ENCODE measurements around the gene COL2A1. TPM values are rescaled to one million over a fixed set of nuclear protein-coding genes. Genes with fewer than 3 reads are reported as not detected.

The COL2A1 gene
- total RNA-seq, 3 donors from 2014 or later (not counting 1 experiment from before 2014, with no cell fraction given): not detected

DNA sequence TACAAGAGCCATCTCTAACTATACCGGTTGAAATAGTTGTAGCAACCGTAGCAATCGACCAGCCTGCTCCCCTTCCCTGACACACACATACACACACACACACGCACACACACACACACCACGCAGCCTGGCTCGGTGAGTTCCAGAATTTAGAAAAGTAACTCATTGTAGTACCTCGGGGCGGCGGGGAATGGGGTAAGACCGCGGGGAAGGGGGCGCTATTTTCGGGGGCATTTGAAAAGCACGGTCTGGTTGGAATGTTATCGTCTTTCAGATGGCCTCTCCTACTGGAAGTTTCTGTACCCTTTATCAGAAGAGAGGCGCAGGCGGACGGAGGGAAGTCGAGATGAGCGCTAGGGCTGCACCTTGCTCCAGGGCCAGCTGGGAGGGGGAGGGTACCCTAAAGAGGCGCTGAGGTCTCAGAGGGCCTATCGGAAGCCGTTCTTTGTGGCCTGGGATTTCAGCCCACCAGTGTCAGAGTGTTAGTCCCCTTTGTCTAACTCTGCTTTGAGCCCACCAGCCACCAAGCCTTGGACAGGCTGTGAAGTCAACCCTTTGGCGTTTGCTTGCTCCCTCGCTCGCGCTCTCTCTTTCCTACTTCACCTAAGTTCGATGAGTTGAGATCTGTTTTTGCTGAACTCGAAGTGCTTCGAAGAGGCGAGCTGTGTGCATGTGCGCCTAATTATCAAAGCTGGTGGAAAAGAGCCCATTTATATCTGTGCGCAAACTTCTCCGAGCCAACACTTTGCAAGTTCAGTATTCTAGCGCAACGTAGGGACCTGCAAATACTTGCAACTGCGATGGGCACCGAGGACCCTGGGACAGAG, 837 bp downstream of the COL2A1 start:
- intact Hi-C loops (cut with micrococcal nuclease): no loop called here
- Mint-ChIP-seq H3K36me3 (no peaks in the 10 kb centered on the region), H3K9me3 (no peaks in the 10 kb centered on the region), H3K27ac (no peak overlapping the region), H3K27me3 (ENCODE audit: low read depth in 2 of 2) (peaks cover 78 to 87% of the 10 kb centered on the region in 2 donors), H3K4me3 (peak overlapping the region; percentile 65), H3K4me1 (peaks cover 14 to 15% of the 10 kb centered on the region in 2 donors)
- Histone ChIP-seq H3K27me3 (ENCODE audit: control insufficient read depth, insufficient read depth, low read length) (peaks cover 67% of the 10 kb centered on the region), H3K4me1 (ENCODE audit: control insufficient read depth, insufficient read depth, low read length) (peaks cover 43% of the 10 kb centered on the region), H3K36me3 (ENCODE audit: control insufficient read depth, insufficient read depth, low read length) (no peaks in the 10 kb centered on the region), H3K27ac (ENCODE audit: low read length) (no peak overlapping the region), H3K4me3 (ENCODE audit: low read length) (no peak overlapping the region), H3K9me3 (ENCODE audit: control insufficient read depth, insufficient read depth, low read length) (no peaks in the 10 kb centered on the region)
- WGBS (ENCODE audit: insufficient coverage): 6% methylated on average over 38 of the region's 38 CpGs
- DNase-seq (peak in 1 of 2 donors; percentile 38), ATAC-seq (no peak)
- TF ChIP-seq, protein P1, sequence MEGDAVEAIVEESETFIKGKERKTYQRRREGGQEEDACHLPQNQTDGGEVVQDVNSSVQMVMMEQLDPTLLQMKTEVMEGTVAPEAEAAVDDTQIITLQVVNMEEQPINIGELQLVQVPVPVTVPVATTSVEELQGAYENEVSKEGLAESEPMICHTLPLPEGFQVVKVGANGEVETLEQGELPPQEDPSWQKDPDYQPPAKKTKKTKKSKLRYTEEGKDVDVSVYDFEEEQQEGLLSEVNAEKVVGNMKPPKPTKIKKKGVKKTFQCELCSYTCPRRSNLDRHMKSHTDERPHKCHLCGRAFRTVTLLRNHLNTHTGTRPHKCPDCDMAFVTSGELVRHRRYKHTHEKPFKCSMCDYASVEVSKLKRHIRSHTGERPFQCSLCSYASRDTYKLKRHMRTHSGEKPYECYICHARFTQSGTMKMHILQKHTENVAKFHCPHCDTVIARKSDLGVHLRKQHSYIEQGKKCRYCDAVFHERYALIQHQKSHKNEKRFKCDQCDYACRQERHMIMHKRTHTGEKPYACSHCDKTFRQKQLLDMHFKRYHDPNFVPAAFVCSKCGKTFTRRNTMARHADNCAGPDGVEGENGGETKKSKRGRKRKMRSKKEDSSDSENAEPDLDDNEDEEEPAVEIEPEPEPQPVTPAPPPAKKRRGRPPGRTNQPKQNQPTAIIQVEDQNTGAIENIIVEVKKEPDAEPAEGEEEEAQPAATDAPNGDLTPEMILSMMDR (IDR thresholded peaks at IDR 0.05): no peak

DNA sequence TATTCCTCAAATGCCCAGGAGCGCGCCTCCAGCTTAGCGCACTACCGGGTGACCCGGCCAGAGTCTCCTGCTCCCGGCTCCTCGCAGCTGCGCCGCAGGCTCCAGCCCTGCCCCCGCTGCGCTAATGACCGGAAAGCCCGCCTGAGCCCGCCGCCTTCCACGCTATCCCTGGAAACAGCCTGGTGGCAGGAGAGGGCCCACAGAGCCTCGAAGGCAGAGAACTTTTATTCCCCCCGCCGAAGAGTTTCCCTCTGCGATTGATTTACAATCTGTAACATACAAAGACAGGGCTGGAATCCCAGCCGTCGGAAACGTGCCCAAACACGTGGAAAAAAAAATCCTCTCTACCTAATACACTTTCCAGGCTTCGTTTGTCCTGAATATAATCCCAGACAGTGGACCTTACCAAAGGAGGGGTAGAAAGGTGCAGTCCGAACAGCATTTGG, 1.5 kb downstream of the COL2A1 start:
- no peak for DNase-seq
- Histone ChIP-seq H3K36me3 (ENCODE audit: control insufficient read depth, insufficient read depth, low read length) (no peaks in the 10 kb centered on the region), H3K27ac (ENCODE audit: low read length) (no peak overlapping the region), H3K27me3 (ENCODE audit: control insufficient read depth, insufficient read depth, low read length) (peaks cover 66% of the 10 kb centered on the region), H3K9me3 (ENCODE audit: control insufficient read depth, insufficient read depth, low read length) (no peaks in the 10 kb centered on the region), H3K4me3 (ENCODE audit: low read length) (no peak overlapping the region), H3K4me1 (ENCODE audit: control insufficient read depth, insufficient read depth, low read length) (peaks cover 43% of the 10 kb centered on the region)
- 6% methylated on average over 26 of the region's 26 CpGs for WGBS (ENCODE audit: insufficient coverage)
- Mint-ChIP-seq H3K9me3 (no peaks in the 10 kb centered on the region), H3K27ac (no peak overlapping the region), H3K4me1 (peaks cover 14 to 15% of the 10 kb centered on the region in 2 donors), H3K27me3 (ENCODE audit: low read depth in 2 of 2) (peaks cover 81 to 87% of the 10 kb centered on the region in 2 donors), H3K36me3 (no peaks in the 10 kb centered on the region), H3K4me3 (peak overlapping the region; percentile 25)
- intact Hi-C loops (cut with micrococcal nuclease): no loop called here
- ATAC-seq: no peak
- TF ChIP-seq, protein P1 (IDR thresholded peaks at IDR 0.05): no peak

DNA sequence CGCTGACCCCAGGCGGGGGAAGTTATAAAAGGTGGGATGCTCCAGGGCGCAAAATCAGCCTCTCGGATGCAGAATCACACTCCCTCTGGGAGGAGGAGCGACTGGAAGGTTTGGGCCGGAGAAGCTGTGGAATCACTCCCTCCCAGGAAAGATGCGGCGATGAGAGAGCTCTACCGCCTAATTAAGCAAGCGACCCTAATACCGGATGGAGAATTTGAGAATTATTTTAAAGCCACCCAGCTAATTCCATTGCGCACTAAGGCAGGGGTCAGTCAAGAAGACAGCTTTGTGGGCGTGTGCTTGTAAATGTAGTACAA, 1.9 kb downstream of the COL2A1 start:
- no peaks in the 10 kb centered on the region for H3K9me3 Mint-ChIP-seq
- WGBS (ENCODE audit: insufficient coverage): 7% methylated on average over 13 of the region's 13 CpGs
- Histone ChIP-seq H3K27ac (ENCODE audit: low read length) (no peak overlapping the region), H3K27me3 (ENCODE audit: control insufficient read depth, insufficient read depth, low read length) (peaks cover 67% of the 10 kb centered on the region), H3K4me3 (ENCODE audit: low read length) (no peak overlapping the region), H3K9me3 (ENCODE audit: control insufficient read depth, insufficient read depth, low read length) (no peaks in the 10 kb centered on the region), H3K36me3 (ENCODE audit: control insufficient read depth, insufficient read depth, low read length) (no peaks in the 10 kb centered on the region), H3K4me1 (ENCODE audit: control insufficient read depth, insufficient read depth, low read length) (peaks cover 43% of the 10 kb centered on the region)
- no peak for ATAC-seq
- no peak for DNase-seq
- TF ChIP-seq, protein P1 (IDR thresholded peaks at IDR 0.05): no peak
- no peak overlapping the region for H3K27ac Mint-ChIP-seq
- peak overlapping the region; percentile 71 for H3K4me3 Mint-ChIP-seq
- intact Hi-C loops (cut with micrococcal nuclease): no loop called here
- no peaks in the 10 kb centered on the region for H3K36me3 Mint-ChIP-seq
- H3K27me3 Mint-ChIP-seq (ENCODE audit: low read depth in 2 of 2): peaks cover 79 to 87% of the 10 kb centered on the region in 2 donors
- H3K4me1 Mint-ChIP-seq: peaks cover 14 to 15% of the 10 kb centered on the region in 2 donors
